Measurements from ENCODE around the gene AOAH.

Gene AOAH

GRCh38 chr7:36527549-36527913 lies 196.8 kb downstream of the AOAH start:
- no peak for TF ChIP-seq CTCF (IDR thresholded peaks at IDR 0.05; ENCODE audit: control extremely low read depth, extremely low read depth, low read depth, missing control alignments)
- ChIA-PET CTCF (interaction anchor here (1.1 to 1.5 kb wide), 4 partner anchors 8 to 143 kb away, joined by 3 to 7 read pairs (median 4); no protein-coding TSS in a partner anchor), POLR2A (no interaction called here)
- DNase-seq (ENCODE audit: extremely low spot score) = no peak

GRCh38 chr7:36526863-36527548 lies 197.3 kb downstream of the AOAH start:
- ChIA-PET CTCF (interaction anchor here (1.1 to 1.5 kb wide), 3 partner anchors 7 to 144 kb away, joined by 3 to 7 read pairs (median 3); no protein-coding TSS in a partner anchor), POLR2A (no interaction called here)
- no peak for TF ChIP-seq CTCF (IDR thresholded peaks at IDR 0.05; ENCODE audit: control extremely low read depth, extremely low read depth, low read depth, missing control alignments)
- no peak for DNase-seq (ENCODE audit: extremely low spot score)

- TF ChIP-seq CTCF (IDR thresholded peaks at IDR 0.05; ENCODE audit: control extremely low read depth, extremely low read depth, low read depth, missing control alignments) = no peak
- no peak for DNase-seq (ENCODE audit: extremely low spot score)
- ChIA-PET CTCF (interaction anchor here (1.3 kb wide), 1 partner anchor 16 kb away, joined by 3 read pairs; no protein-coding TSS in a partner anchor), POLR2A (no interaction called here)
Measured at GRCh38 chr7:36523371-36524101, 200.8 kb downstream of the AOAH start.

- ChIA-PET CTCF (interaction anchor here (1.3 kb wide), 2 partner anchors 17 to 35 kb away, joined by 3 read pairs; no protein-coding TSS in a partner anchor), POLR2A (no interaction called here)
- DNase-seq (ENCODE audit: extremely low spot score) = no peak
- no peak for TF ChIP-seq CTCF (IDR thresholded peaks at IDR 0.05; ENCODE audit: control extremely low read depth, extremely low read depth, low read depth, missing control alignments)
Measured at GRCh38 chr7:36522453-36523007, 201.8 kb downstream of the AOAH start.

- ChIA-PET CTCF (interaction anchor here (1.3 kb wide), 1 partner anchor 34 kb away, joined by 3 read pairs; no protein-coding TSS in a partner anchor), POLR2A (no interaction called here)
- DNase-seq (ENCODE audit: extremely low spot score) = no peak
- no peak for TF ChIP-seq CTCF (IDR thresholded peaks at IDR 0.05; ENCODE audit: control extremely low read depth, extremely low read depth, low read depth, missing control alignments)
Measured at GRCh38 chr7:36521911-36522310, 202.4 kb downstream of the AOAH start.

- ChIA-PET CTCF (interaction anchor here (1.3 kb wide), 1 partner anchor 33 kb away, joined by 3 read pairs; no protein-coding TSS in a partner anchor), POLR2A (no interaction called here)
- DNase-seq (ENCODE audit: extremely low spot score) = no peak
- TF ChIP-seq CTCF (IDR thresholded peaks at IDR 0.05; ENCODE audit: control extremely low read depth, extremely low read depth, low read depth, missing control alignments) = no peak
Measured at GRCh38 chr7:36521133-36521532, 203.2 kb downstream of the AOAH start.
